ENCODE measurements around the gene SPSB2. TPM values are rescaled to one million over a fixed set of nuclear protein-coding genes. Genes with fewer than 3 reads are reported as not detected.

Gene SPSB2
- polyA plus RNA-seq, 1 donor from 2014 or later: 12.8 TPM

DNA sequence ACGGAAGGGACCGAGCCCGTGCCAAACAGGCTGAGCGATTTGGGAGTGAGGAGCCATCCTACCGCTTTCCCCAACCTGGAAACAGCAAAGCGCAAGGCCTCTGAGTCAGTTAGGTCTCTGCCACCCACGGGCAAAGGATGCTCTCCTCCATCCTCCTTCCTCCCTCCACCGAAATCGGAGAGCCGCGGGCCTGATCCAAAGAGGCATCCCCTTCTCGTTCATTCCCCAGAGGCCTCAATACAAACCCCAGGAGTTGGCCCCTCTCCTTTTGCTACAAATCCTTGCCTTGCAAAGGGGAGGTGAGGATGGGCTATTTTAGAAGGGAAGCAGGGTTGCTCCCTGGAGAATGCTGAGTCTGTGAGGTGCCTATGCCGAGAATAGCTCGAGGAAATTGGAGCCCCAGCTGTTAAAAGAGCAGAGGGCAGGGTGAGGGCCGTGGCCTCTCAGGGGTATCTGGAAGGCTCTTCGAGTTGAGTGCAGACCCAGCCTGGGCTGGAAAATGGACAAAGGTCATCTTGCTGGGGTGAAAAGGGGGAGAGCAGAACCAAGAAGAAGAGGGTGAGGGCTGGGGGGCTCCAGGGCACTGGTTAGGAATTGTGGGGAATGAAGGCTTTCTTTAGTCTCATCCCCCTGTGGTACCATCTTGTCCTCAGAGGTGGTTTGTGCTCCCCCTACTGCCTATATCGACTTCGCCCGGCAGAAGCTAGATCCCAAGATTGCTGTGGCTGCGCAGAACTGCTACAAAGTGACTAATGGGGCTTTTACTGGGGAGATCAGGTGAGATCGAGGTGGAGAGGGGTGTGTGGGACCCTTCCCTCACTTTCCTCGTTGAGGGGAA, 4.7 kb downstream of the SPSB2 start:
- H3K27ac ChIP-seq (ENCODE audit: low read length): peak overlapping the region; percentile 67
- peaks cover 3% of the 10 kb centered on the region for H3F3A ChIP-seq (ENCODE audit: insufficient read depth, low read length, poor library complexity, severe bottlenecking)
- H4K20me1 ChIP-seq (ENCODE audit: insufficient read depth): no peaks in the 10 kb centered on the region
- no peaks in the 10 kb centered on the region for H3K36me3 ChIP-seq (ENCODE audit: insufficient read depth, low read length)
- H3K4me3 ChIP-seq (ENCODE audit: low read length): peak overlapping the region; percentile 83
- peak overlapping the region; percentile 68 for H2AFZ ChIP-seq (ENCODE audit: low read depth, low read length)
- H3K79me2 ChIP-seq (replicated peaks; ENCODE audit: insufficient read depth, low read length): no peaks in the 10 kb centered on the region
- no peaks in the 10 kb centered on the region for H3K27me3 ChIP-seq (ENCODE audit: insufficient read depth, low read depth, low read length)
- peak overlapping the region; percentile 74 for H3K9ac ChIP-seq (ENCODE audit: low read length)
- peak overlapping the region; percentile 89 for H3K4me2 ChIP-seq (ENCODE audit: low read length)
- H3K9me3 ChIP-seq (ENCODE audit: low read length): no peaks in the 10 kb centered on the region
- no peak for TF ChIP-seq EZH2 (IDR thresholded peaks at IDR 0.05; ENCODE audit: borderline replicate concordance, insufficient read depth, low read length, poor library complexity, severe bottlenecking)
- TF ChIP-seq, protein P1, sequence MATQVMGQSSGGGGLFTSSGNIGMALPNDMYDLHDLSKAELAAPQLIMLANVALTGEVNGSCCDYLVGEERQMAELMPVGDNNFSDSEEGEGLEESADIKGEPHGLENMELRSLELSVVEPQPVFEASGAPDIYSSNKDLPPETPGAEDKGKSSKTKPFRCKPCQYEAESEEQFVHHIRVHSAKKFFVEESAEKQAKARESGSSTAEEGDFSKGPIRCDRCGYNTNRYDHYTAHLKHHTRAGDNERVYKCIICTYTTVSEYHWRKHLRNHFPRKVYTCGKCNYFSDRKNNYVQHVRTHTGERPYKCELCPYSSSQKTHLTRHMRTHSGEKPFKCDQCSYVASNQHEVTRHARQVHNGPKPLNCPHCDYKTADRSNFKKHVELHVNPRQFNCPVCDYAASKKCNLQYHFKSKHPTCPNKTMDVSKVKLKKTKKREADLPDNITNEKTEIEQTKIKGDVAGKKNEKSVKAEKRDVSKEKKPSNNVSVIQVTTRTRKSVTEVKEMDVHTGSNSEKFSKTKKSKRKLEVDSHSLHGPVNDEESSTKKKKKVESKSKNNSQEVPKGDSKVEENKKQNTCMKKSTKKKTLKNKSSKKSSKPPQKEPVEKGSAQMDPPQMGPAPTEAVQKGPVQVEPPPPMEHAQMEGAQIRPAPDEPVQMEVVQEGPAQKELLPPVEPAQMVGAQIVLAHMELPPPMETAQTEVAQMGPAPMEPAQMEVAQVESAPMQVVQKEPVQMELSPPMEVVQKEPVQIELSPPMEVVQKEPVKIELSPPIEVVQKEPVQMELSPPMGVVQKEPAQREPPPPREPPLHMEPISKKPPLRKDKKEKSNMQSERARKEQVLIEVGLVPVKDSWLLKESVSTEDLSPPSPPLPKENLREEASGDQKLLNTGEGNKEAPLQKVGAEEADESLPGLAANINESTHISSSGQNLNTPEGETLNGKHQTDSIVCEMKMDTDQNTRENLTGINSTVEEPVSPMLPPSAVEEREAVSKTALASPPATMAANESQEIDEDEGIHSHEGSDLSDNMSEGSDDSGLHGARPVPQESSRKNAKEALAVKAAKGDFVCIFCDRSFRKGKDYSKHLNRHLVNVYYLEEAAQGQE (IDR thresholded peaks at IDR 0.05; ENCODE audit: borderline replicate concordance): peak; percentile 16
- peak; percentile 45 for TF ChIP-seq MXI1 (conservative IDR thresholded peaks at IDR 0.05; ENCODE audit: poor library complexity, severe bottlenecking)
- TF ChIP-seq RAD21 (conservative IDR thresholded peaks at IDR 0.05): no peak
- no peak for TF ChIP-seq EP300 (conservative IDR thresholded peaks at IDR 0.05; ENCODE audit: poor library complexity, severe bottlenecking)
- H3K9me2 ChIP-seq (ENCODE audit: insufficient read depth, low read length): no peaks in the 10 kb centered on the region

DNA sequence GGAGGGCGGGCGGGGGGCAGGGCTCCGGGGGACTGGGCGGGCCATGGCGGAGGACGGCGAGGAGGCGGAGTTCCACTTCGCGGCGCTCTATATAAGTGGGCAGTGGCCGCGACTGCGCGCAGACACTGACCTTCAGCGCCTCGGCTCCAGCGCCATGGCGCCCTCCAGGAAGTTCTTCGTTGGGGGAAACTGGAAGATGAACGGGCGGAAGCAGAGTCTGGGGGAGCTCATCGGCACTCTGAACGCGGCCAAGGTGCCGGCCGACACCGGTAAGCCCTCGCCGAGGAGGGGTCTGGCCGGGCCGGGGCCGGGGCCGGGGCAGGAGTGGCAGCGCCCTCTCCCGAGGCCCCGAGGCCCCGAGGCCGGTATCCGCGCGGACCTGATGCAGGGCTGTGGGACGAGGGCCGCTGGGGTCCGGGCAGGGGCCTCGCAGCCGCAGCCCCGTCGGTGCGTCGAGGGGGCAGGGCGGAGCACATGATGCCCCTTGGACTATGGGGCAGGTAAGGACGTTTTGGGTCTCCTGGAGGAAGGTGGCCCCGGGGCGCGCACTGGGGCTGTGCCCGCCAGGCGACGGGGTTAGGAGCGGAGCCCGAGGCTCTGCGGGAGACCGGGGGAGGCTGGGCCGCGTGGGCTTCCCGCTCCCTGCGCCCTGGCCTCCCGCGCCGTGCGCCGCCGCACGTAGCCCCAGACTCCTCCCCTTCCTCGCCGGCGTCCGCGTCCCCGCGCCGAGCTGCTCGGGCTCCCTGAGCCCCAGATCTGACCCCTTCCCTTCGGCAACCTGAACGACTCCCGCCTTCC, 5.5 kb downstream of the SPSB2 start, which contains the start of gene TPI1:
Gene TPI1, plus strand, starts transcription at position 119 of the 798 bp plus-strand sequence. Its CDS starts 36 bp downstream, at position 155.
- Histone ChIP-seq H3K4me2 (ENCODE audit: low read length) (peak within 1 kb of the TSS; percentile 89), H3K9ac (ENCODE audit: low read length) (peak within 1 kb of the TSS; percentile 74), H3K27me3 (ENCODE audit: insufficient read depth, low read depth, low read length) (no peaks in the 10 kb centered on the region), H2AFZ (ENCODE audit: low read depth, low read length) (peak within 1 kb of the TSS; percentile 68), H3K79me2 (replicated peaks; ENCODE audit: insufficient read depth, low read length) (no peaks in the 10 kb centered on the region), H4K20me1 (ENCODE audit: insufficient read depth) (no peaks in the 10 kb centered on the region), H3K36me3 (ENCODE audit: insufficient read depth, low read length) (no peaks in the 10 kb centered on the region), H3K4me3 (ENCODE audit: low read length) (peak within 1 kb of the TSS; percentile 83), H3F3A (ENCODE audit: insufficient read depth, low read length, poor library complexity, severe bottlenecking) (peaks cover 3% of the 10 kb centered on the region), H3K27ac (ENCODE audit: low read length) (peak within 1 kb of the TSS; percentile 67), H3K9me3 (ENCODE audit: low read length) (no peaks in the 10 kb centered on the region), H3K9me2 (ENCODE audit: insufficient read depth, low read length) (no peaks in the 10 kb centered on the region)
- TF ChIP-seq TAF1 (IDR thresholded peaks at IDR 0.05; ENCODE audit: low read depth) (no peak), POLR2AphosphoS5 (IDR thresholded peaks at IDR 0.05) (peak; percentile 71), MXI1 (conservative IDR thresholded peaks at IDR 0.05; ENCODE audit: poor library complexity, severe bottlenecking) (peak; percentile 82)

DNA sequence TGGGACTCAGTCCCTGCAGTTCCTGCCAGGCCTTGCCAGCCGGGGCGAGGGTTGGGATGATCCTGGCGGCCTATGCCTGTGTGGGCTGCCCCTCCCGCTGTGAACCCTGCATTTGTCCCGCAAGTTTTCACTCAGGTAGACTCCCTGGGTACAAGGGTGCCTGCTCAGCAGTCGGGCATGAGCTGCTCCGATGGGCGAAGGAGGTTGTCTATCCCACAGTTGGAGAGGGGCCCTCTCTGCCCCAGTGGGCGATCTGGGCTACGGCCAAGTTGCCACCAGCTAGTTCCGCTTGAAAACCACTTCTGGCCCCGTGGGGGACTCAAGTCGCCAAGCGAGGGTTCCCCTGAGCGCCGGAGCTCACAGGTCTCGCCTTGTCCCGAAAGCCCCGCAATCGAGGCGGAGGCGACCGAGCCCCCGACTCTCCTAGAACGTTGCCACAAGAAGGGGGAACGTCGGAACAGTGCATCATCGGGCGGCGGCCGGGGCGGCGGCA, 6.1 kb downstream of the SPSB2 start:
- Histone ChIP-seq H3K9me3 (ENCODE audit: low read length) (no peaks in the 10 kb centered on the region), H3K4me3 (ENCODE audit: low read length) (peak overlapping the region; percentile 83), H3K27ac (ENCODE audit: low read length) (peak overlapping the region; percentile 32), H3K36me3 (ENCODE audit: insufficient read depth, low read length) (no peaks in the 10 kb centered on the region), H4K20me1 (ENCODE audit: insufficient read depth) (no peaks in the 10 kb centered on the region), H2AFZ (ENCODE audit: low read depth, low read length) (peak overlapping the region; percentile 10), H3K27me3 (ENCODE audit: insufficient read depth, low read depth, low read length) (no peaks in the 10 kb centered on the region), H3K9me2 (ENCODE audit: insufficient read depth, low read length) (no peaks in the 10 kb centered on the region), H3F3A (ENCODE audit: insufficient read depth, low read length, poor library complexity, severe bottlenecking) (peaks cover 3% of the 10 kb centered on the region), H3K4me2 (ENCODE audit: low read length) (peak overlapping the region; percentile 25), H3K9ac (ENCODE audit: low read length) (peak overlapping the region; percentile 59), H3K79me2 (replicated peaks; ENCODE audit: insufficient read depth, low read length) (no peaks in the 10 kb centered on the region)
- TF ChIP-seq SMC3 (conservative IDR thresholded peaks at IDR 0.05; ENCODE audit: poor library complexity) (no peak), MXI1 (conservative IDR thresholded peaks at IDR 0.05; ENCODE audit: poor library complexity, severe bottlenecking) (no peak), TAF1 (IDR thresholded peaks at IDR 0.05; ENCODE audit: low read depth) (no peak), EP300 (conservative IDR thresholded peaks at IDR 0.05; ENCODE audit: poor library complexity, severe bottlenecking) (no peak), POLR2AphosphoS5 (IDR thresholded peaks at IDR 0.05) (no peak), EZH2 (IDR thresholded peaks at IDR 0.05; ENCODE audit: borderline replicate concordance, insufficient read depth, low read length, poor library complexity, severe bottlenecking) (no peak), RAD21 (conservative IDR thresholded peaks at IDR 0.05) (no peak)
- TF ChIP-seq, protein P2, sequence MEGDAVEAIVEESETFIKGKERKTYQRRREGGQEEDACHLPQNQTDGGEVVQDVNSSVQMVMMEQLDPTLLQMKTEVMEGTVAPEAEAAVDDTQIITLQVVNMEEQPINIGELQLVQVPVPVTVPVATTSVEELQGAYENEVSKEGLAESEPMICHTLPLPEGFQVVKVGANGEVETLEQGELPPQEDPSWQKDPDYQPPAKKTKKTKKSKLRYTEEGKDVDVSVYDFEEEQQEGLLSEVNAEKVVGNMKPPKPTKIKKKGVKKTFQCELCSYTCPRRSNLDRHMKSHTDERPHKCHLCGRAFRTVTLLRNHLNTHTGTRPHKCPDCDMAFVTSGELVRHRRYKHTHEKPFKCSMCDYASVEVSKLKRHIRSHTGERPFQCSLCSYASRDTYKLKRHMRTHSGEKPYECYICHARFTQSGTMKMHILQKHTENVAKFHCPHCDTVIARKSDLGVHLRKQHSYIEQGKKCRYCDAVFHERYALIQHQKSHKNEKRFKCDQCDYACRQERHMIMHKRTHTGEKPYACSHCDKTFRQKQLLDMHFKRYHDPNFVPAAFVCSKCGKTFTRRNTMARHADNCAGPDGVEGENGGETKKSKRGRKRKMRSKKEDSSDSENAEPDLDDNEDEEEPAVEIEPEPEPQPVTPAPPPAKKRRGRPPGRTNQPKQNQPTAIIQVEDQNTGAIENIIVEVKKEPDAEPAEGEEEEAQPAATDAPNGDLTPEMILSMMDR (IDR thresholded peaks at IDR 0.05; ENCODE audit: poor library complexity, severe bottlenecking): no peak
- TF ChIP-seq, protein P1 (IDR thresholded peaks at IDR 0.05; ENCODE audit: borderline replicate concordance): no peak
